DMS 273 treated with DMSO at 0.1 percent for 48 hours (cell line): Measurements from ENCODE around the gene DLGAP1.
A peak's percentile ranks its signal among the peaks of the same experiment; 100 is the strongest.

Source experiments
- DNase-seq: peaks from one replicate; lab custom pipeline; 2025; lab: John Stamatoyannopoulos, UW

DLGAP1 gene

GRCh38 chr18:3816610-3817363 is 638.3 kb downstream of the DLGAP1 start:
- DNase-seq: no peak

- no peak for DNase-seq
These were observed 639.1 kb downstream of the DLGAP1 start for GRCh38 chr18:3815991-3816390.

GRCh38 chr18:3814816-3815215 is 640.3 kb downstream of the DLGAP1 start:
- DNase-seq: no peak

GRCh38 chr18:3810296-3810695 is 644.8 kb downstream of the DLGAP1 start:
- DNase-seq: no peak

GRCh38 chr18:3808985-3809780 is 645.9 kb downstream of the DLGAP1 start:
- DNase-seq: no peak

- DNase-seq: peak; percentile 49
These were observed 648.5 kb downstream of the DLGAP1 start for GRCh38 chr18:3806656-3807055.

- no peak for DNase-seq
These were observed 650.8 kb downstream of the DLGAP1 start for GRCh38 chr18:3804336-3804735.

- no peak for DNase-seq
These were observed 651.8 kb downstream of the DLGAP1 start for GRCh38 chr18:3803350-3803749.

- DNase-seq: no peak
These were observed 655.6 kb downstream of the DLGAP1 start for GRCh38 chr18:3799515-3799914.

GRCh38 chr18:3798032-3798431 is 657.1 kb downstream of the DLGAP1 start:
- DNase-seq: no peak

- no peak for DNase-seq
These were observed 658.7 kb downstream of the DLGAP1 start for GRCh38 chr18:3796434-3796833.

- no peak for DNase-seq
These were observed 660.4 kb downstream of the DLGAP1 start for GRCh38 chr18:3794537-3795348.

GRCh38 chr18:3793545-3793944 is 661.6 kb downstream of the DLGAP1 start:
- no peak for DNase-seq

GRCh38 chr18:3793111-3793510 is 662.0 kb downstream of the DLGAP1 start:
- DNase-seq: no peak

GRCh38 chr18:3792711-3793110 is 662.4 kb downstream of the DLGAP1 start:
- no peak for DNase-seq

- DNase-seq: no peak
These were observed 663.9 kb downstream of the DLGAP1 start for GRCh38 chr18:3791238-3791637.

- DNase-seq: no peak
These were observed 664.4 kb downstream of the DLGAP1 start for GRCh38 chr18:3790703-3791102.

- DNase-seq: no peak
These were observed 665.6 kb downstream of the DLGAP1 start for GRCh38 chr18:3789525-3789924.

GRCh38 chr18:3784949-3785348 is 670.2 kb downstream of the DLGAP1 start:
- no peak for DNase-seq

GRCh38 chr18:3782901-3783300 is 672.2 kb downstream of the DLGAP1 start:
- DNase-seq: no peak

- no peak for DNase-seq
These were observed 677.4 kb downstream of the DLGAP1 start for GRCh38 chr18:3777719-3778118.

- no peak for DNase-seq
These were observed 678.0 kb downstream of the DLGAP1 start for GRCh38 chr18:3777122-3777521.

GRCh38 chr18:3775996-3776395 is 679.1 kb downstream of the DLGAP1 start:
- no peak for DNase-seq
